Stomach (tissue), 4 donors: ENCODE measurements around the gene RNF220.

Experiments used
- EP300 ChIP-seq: sonication (generic); formaldehyde crosslinking; IDR thresholded peaks from one replicate; pipeline ENCODE4 v1.6.1; 2017; ENCODE audit warnings: antibody characterized with exemption
- POLR2A ChIP-seq, 4 donors: fragments of 450-650 bp; IDR thresholded peaks; one replicate each; pipeline ENCODE4 v1.6.1; 2016; ENCODE audit warnings: antibody characterized with exemption in 4 of 4, control low read depth in 2 of 4, mild to moderate bottlenecking in 1 of 4, moderate library complexity in 1 of 4
- TF ChIP-seq, protein P1 (sequence below), 7 experiments: fragments of 450-650 bp in 4 of 7; fragments of 200-600 bp in 3 of 7; sonication (generic) in 3 of 7; IDR thresholded peaks; one replicate each; pipeline ENCODE4 v1.5.1; 2016 to 2019; ENCODE audit warnings: antibody characterized with exemption in 7 of 7, control low read depth in 2 of 7, mild to moderate bottlenecking in 1 of 7

DNA sequence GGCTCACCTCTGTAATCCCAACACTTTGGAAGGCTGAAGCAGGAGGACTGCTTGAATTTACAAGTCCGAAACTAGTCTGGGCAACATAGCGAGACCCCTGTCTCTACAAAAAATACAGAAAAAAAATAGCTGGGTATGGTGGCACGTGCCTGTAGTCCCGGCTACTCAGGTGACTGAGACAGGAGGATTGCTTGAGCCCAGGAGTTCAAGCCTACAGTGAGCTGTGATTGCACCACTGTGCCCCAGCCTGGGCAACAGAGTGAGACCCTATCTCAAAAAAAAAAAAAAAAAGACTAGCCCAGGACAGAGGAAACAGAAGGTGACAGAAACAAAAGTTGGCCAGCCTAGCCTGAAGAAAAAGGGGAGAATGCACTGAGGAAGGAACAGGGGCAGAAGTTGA, 290.6 kb downstream of the RNF220 start:
- no peak for TF ChIP-seq EP300
- TF ChIP-seq, protein P1, sequence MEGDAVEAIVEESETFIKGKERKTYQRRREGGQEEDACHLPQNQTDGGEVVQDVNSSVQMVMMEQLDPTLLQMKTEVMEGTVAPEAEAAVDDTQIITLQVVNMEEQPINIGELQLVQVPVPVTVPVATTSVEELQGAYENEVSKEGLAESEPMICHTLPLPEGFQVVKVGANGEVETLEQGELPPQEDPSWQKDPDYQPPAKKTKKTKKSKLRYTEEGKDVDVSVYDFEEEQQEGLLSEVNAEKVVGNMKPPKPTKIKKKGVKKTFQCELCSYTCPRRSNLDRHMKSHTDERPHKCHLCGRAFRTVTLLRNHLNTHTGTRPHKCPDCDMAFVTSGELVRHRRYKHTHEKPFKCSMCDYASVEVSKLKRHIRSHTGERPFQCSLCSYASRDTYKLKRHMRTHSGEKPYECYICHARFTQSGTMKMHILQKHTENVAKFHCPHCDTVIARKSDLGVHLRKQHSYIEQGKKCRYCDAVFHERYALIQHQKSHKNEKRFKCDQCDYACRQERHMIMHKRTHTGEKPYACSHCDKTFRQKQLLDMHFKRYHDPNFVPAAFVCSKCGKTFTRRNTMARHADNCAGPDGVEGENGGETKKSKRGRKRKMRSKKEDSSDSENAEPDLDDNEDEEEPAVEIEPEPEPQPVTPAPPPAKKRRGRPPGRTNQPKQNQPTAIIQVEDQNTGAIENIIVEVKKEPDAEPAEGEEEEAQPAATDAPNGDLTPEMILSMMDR (IDR thresholded peaks at IDR 0.05) = no peak
- no peak for TF ChIP-seq POLR2A (IDR thresholded peaks at IDR 0.05)
